Neural cell (in vitro differentiated cells): ENCODE measurements around the gene ATP6V1E1. TPM values are rescaled to one million over a fixed set of nuclear protein-coding genes. Genes with fewer than 3 reads are reported as not detected.

Experiments used
- H2AFZ ChIP-seq: fragments of 200-600, 300-800 bp; sonication (generic), shearing (Covaris generic); 2 replicates; pipeline ENCODE4 v1.6.0; 2014; ENCODE audit warnings: low read depth, mild to moderate bottlenecking, antibody characterized with exemption, low read length, moderate library complexity
- H3F3A ChIP-seq: fragments of 200-600 bp; shearing (Covaris generic); 2 replicates; pipeline ENCODE4 v1.6.1; 2016; ENCODE audit warnings: mild to moderate bottlenecking, moderate library complexity, mixed read lengths, antibody characterized with exemption, low read length; ENCODE audit not compliant: insufficient read depth, poor library complexity, severe bottlenecking
- H3K27ac ChIP-seq: fragments of 200-600, 300-800 bp; sonication (generic), shearing (Covaris generic); 2 replicates; pipeline ENCODE4 v1.5.1; 2014; ENCODE audit warnings: mild to moderate bottlenecking, low read length, moderate library complexity
- H3K27me3 ChIP-seq: fragments of 300-800, 200-600 bp; sonication (generic), shearing (Covaris generic); 2 replicates; pipeline ENCODE4 v1.6.0; 2014; ENCODE audit warnings: mild to moderate bottlenecking, low read depth, low read length, moderate library complexity; ENCODE audit not compliant: insufficient read depth
- H3K36me3 ChIP-seq: fragments of 300-800, 200-600 bp; sonication (generic), shearing (Covaris generic); 2 replicates; pipeline ENCODE4 v1.5.1; 2014; ENCODE audit warnings: mild to moderate bottlenecking, antibody characterized with exemption, low read length, moderate library complexity; ENCODE audit not compliant: insufficient read depth
- H3K4me2 ChIP-seq: fragments of 300-800, 200-600 bp; sonication (generic), shearing (Covaris generic); 2 replicates; pipeline ENCODE4 v1.6.0; 2014; ENCODE audit warnings: mild to moderate bottlenecking, low read length
- H3K4me3 ChIP-seq: fragments of 300-800, 200-600 bp; sonication (generic), shearing (Covaris generic); 2 replicates; pipeline ENCODE4 v1.5.1; 2014; ENCODE audit warnings: mild to moderate bottlenecking, low read length, moderate library complexity
- H3K79me2 ChIP-seq: fragments of 200-600 bp; shearing (Covaris generic); replicated peaks from 2 replicates; pipeline ENCODE4 v1.6.0; 2014; ENCODE audit warnings: mild to moderate bottlenecking, low read length, moderate library complexity; ENCODE audit not compliant: insufficient read depth
- H3K9ac ChIP-seq: fragments of 300-800, 200-600 bp; sonication (generic), shearing (Covaris generic); 2 replicates; pipeline ENCODE4 v1.6.1; 2016; ENCODE audit warnings: mild to moderate bottlenecking, low read length, mixed read lengths
- H3K9me2 ChIP-seq: fragments of 200-600 bp; shearing (Covaris generic); 2 replicates; pipeline ENCODE4 v1.6.1; 2016; ENCODE audit warnings: mild to moderate bottlenecking, low read length, mixed read lengths; ENCODE audit not compliant: insufficient read depth
- H3K9me3 ChIP-seq: fragments of 200-600, 300-800 bp; sonication (generic), shearing (Covaris generic); 2 replicates; pipeline ENCODE4 v1.6.1; 2016; ENCODE audit warnings: mild to moderate bottlenecking, mixed run types, low read length, moderate library complexity, mixed read lengths
- H4K20me1 ChIP-seq: fragments of 200-600 bp; shearing (Covaris generic); 2 replicates; pipeline ENCODE4 v1.6.1; 2016; ENCODE audit warnings: mild to moderate bottlenecking, mixed run types; ENCODE audit not compliant: insufficient read depth
- CTCF ChIP-seq: fragments of 450-650 bp; IDR thresholded peaks from 2 replicates; pipeline ENCODE4 v1.5.1; 2014; ENCODE audit warnings: antibody characterized with exemption, mild to moderate bottlenecking, moderate library complexity; ENCODE audit not compliant: poor library complexity, severe bottlenecking
- EP300 ChIP-seq: fragments of 450-650 bp; conservative IDR thresholded peaks from 2 replicates; pipeline ENCODE4 v1.6.1; 2014; ENCODE audit warnings: antibody characterized with exemption, mild to moderate bottlenecking, moderate library complexity; ENCODE audit not compliant: poor library complexity, severe bottlenecking
- EZH2 ChIP-seq: fragments of 200-600, 300-800 bp; shearing (Covaris generic), sonication (generic); IDR thresholded peaks from 2 replicates; pipeline ENCODE4 v1.6.1; 2014; ENCODE audit warnings: antibody characterized with exemption, low read length, borderline replicate concordance, mild to moderate bottlenecking; ENCODE audit not compliant: insufficient read depth, poor library complexity, severe bottlenecking
- MXI1 ChIP-seq: fragments of 450-650 bp; conservative IDR thresholded peaks from 2 replicates; pipeline ENCODE4 v1.6.1; 2014; ENCODE audit warnings: antibody characterized with exemption, mild to moderate bottlenecking; ENCODE audit not compliant: poor library complexity, severe bottlenecking
- POLR2AphosphoS5 ChIP-seq: IDR thresholded peaks from 2 replicates; pipeline ENCODE4 v1.6.1; 2012
- RAD21 ChIP-seq: fragments of 450-650 bp; conservative IDR thresholded peaks from 2 replicates; pipeline ENCODE4 v1.6.1; 2014; ENCODE audit warnings: antibody characterized with exemption, mild to moderate bottlenecking, moderate library complexity
- REST ChIP-seq: IDR thresholded peaks from 2 replicates; pipeline ENCODE4 v1.6.1; 2012; ENCODE audit warnings: borderline replicate concordance
- SMC3 ChIP-seq: fragments of 450-650 bp; conservative IDR thresholded peaks from 2 replicates; pipeline ENCODE4 v1.6.1; 2014; ENCODE audit warnings: antibody characterized with exemption, mild to moderate bottlenecking, moderate library complexity; ENCODE audit not compliant: poor library complexity
- TAF1 ChIP-seq: IDR thresholded peaks from 2 replicates; pipeline ENCODE4 v1.6.1; 2012; ENCODE audit warnings: low read depth
- polyA plus RNA-seq: library from polyadenylated mRNA; depleted of rRNA; stranded (reverse); fragments of >200 nt; gene quantifications from 2 replicates; pipeline ENCODE4 v1.2.3, GENCODE V29; 2014

Gene ATP6V1E1
- polyA plus RNA-seq, 1 donor from 2014 or later, result 224 TPM

GRCh38 chr22:17596226-17596625 is 32.3 kb downstream of the ATP6V1E1 start:
- no peak overlapping the region for H3K4me2 ChIP-seq
- TF ChIP-seq SMC3, result no peak
- no peaks in the 10 kb centered on the region for H3K36me3 ChIP-seq

GRCh38 chr22:17592201-17592600 is 36.3 kb downstream of the ATP6V1E1 start:
- TF ChIP-seq EZH2 (no peak), CTCF (no peak), MXI1 (no peak), EP300 (no peak), POLR2AphosphoS5 (no peak), REST (no peak), SMC3 (no peak), TAF1 (no peak), RAD21 (no peak)
- no peak overlapping the region for H3K9ac ChIP-seq
- no peaks in the 10 kb centered on the region for H3K9me3 ChIP-seq
- H3F3A ChIP-seq, result no peaks in the 10 kb centered on the region
- H3K4me2 ChIP-seq, result no peak overlapping the region
- no peaks in the 10 kb centered on the region for H3K79me2 ChIP-seq
- no peak overlapping the region for H3K4me3 ChIP-seq
- H2AFZ ChIP-seq, result no peak overlapping the region
- no peaks in the 10 kb centered on the region for H3K9me2 ChIP-seq
- no peak overlapping the region for H3K27ac ChIP-seq
- no peaks in the 10 kb centered on the region for H3K36me3 ChIP-seq
- no peaks in the 10 kb centered on the region for H3K27me3 ChIP-seq
- H4K20me1 ChIP-seq, result no peaks in the 10 kb centered on the region

More at GRCh38 chr22:17596226-17596625, 32.3 kb downstream of the ATP6V1E1 start:
- no peak overlapping the region for H2AFZ ChIP-seq
- no peaks in the 10 kb centered on the region for H3K9me3 ChIP-seq
- H4K20me1 ChIP-seq, result no peaks in the 10 kb centered on the region
- no peak overlapping the region for H3K4me3 ChIP-seq
- H3K9me2 ChIP-seq, result no peaks in the 10 kb centered on the region
- no peak overlapping the region for H3K27ac ChIP-seq
- no peaks in the 10 kb centered on the region for H3F3A ChIP-seq
- H3K79me2 ChIP-seq, result no peaks in the 10 kb centered on the region
- no peak overlapping the region for H3K9ac ChIP-seq
- H3K27me3 ChIP-seq, result no peaks in the 10 kb centered on the region

- no peak overlapping the region for H3K4me3 ChIP-seq
These were observed 38.0 kb downstream of the ATP6V1E1 start for GRCh38 chr22:17590586-17590985.

More at GRCh38 chr22:17590586-17590985, 38.0 kb downstream of the ATP6V1E1 start:
- H3F3A ChIP-seq, result no peaks in the 10 kb centered on the region
- no peaks in the 10 kb centered on the region for H3K27me3 ChIP-seq
- no peak overlapping the region for H3K9ac ChIP-seq
- no peaks in the 10 kb centered on the region for H3K9me2 ChIP-seq
- TF ChIP-seq REST (no peak), SMC3 (no peak), EZH2 (no peak)
- H3K9me3 ChIP-seq, result no peaks in the 10 kb centered on the region
- no peak overlapping the region for H2AFZ ChIP-seq
- H3K79me2 ChIP-seq, result no peaks in the 10 kb centered on the region
- H3K36me3 ChIP-seq, result no peaks in the 10 kb centered on the region
- no peak overlapping the region for H3K27ac ChIP-seq
- no peak overlapping the region for H3K4me2 ChIP-seq
- H4K20me1 ChIP-seq, result no peaks in the 10 kb centered on the region
